Measurements from ENCODE around the gene CRTC3. TPM values are rescaled to one million over a fixed set of nuclear protein-coding genes. Genes with fewer than 3 reads are reported as not detected.

CRTC3 gene
- total RNA-seq, 1 experiment from 2014 or later: 25.9 TPM

GRCh38 chr15:90690585-90690984 is 160.9 kb downstream of the CRTC3 start:
- intact Hi-C loops (cut with micrococcal nuclease): no loop called here
- no peak for TF ChIP-seq CTCF (IDR thresholded peaks at IDR 0.05; ENCODE audit: unreplicated experiment)
- H3K27ac Mint-ChIP-seq (ENCODE audit: low read depth, unreplicated experiment): no peak overlapping the region
- ChIA-PET CTCF (interaction anchor here (0.6 to 2.8 kb wide), 4 partner anchors 41 to 209 kb away, joined by 3 to 15 read pairs (median 5); no protein-coding TSS in a partner anchor), POLR2A (no interaction called here)
- no peaks in the 10 kb centered on the region for H3K4me1 Mint-ChIP-seq (ENCODE audit: insufficient read depth, unreplicated experiment)
- H3K27me3 Mint-ChIP-seq (ENCODE audit: insufficient read depth, unreplicated experiment): peaks cover 10% of the 10 kb centered on the region
- no peaks in the 10 kb centered on the region for H3K9me3 Mint-ChIP-seq (ENCODE audit: unreplicated experiment)
- no peak for DNase-seq (ENCODE audit: unreplicated experiment)
- no peak overlapping the region for H3K4me3 Mint-ChIP-seq (ENCODE audit: unreplicated experiment)
- H3K36me3 Mint-ChIP-seq (ENCODE audit: insufficient read depth, unreplicated experiment): no peaks in the 10 kb centered on the region
- BruUV-seq (replicated peaks): no TSS peak

GRCh38 chr15:90691369-90691768 is 161.6 kb downstream of the CRTC3 start:
- H3K36me3 Mint-ChIP-seq (ENCODE audit: insufficient read depth, unreplicated experiment): no peaks in the 10 kb centered on the region
- no peak overlapping the region for H3K4me3 Mint-ChIP-seq (ENCODE audit: unreplicated experiment)
- TF ChIP-seq CTCF (IDR thresholded peaks at IDR 0.05; ENCODE audit: unreplicated experiment): no peak
- POLR2A ChIA-PET: interaction anchor here (0.7 kb wide), 1 partner anchor 26 kb away, joined by 3 read pairs; no protein-coding TSS in a partner anchor
- H3K27me3 Mint-ChIP-seq (ENCODE audit: insufficient read depth, unreplicated experiment): peaks cover 10% of the 10 kb centered on the region
- intact Hi-C loops (cut with micrococcal nuclease): no loop called here
- BruUV-seq (replicated peaks): no TSS peak
- no peaks in the 10 kb centered on the region for H3K4me1 Mint-ChIP-seq (ENCODE audit: insufficient read depth, unreplicated experiment)
- H3K9me3 Mint-ChIP-seq (ENCODE audit: unreplicated experiment): no peaks in the 10 kb centered on the region
- CTCF ChIA-PET: interaction anchor here (0.5 to 2.8 kb wide), 5 partner anchors 12 to 195 kb away, joined by 3 to 15 read pairs (median 4); no protein-coding TSS in a partner anchor
- DNase-seq (ENCODE audit: unreplicated experiment): no peak
- H3K27ac Mint-ChIP-seq (ENCODE audit: low read depth, unreplicated experiment): no peak overlapping the region

- no peaks in the 10 kb centered on the region for H3K9me3 Mint-ChIP-seq (ENCODE audit: unreplicated experiment)
- H3K4me3 Mint-ChIP-seq (ENCODE audit: unreplicated experiment): no peak overlapping the region
- intact Hi-C loops (cut with micrococcal nuclease): loop anchor here (2.0 kb wide), 1 partner anchor 399 kb away; no protein-coding TSS in a partner anchor
- peaks cover 10% of the 10 kb centered on the region for H3K27me3 Mint-ChIP-seq (ENCODE audit: insufficient read depth, unreplicated experiment)
- H3K4me1 Mint-ChIP-seq (ENCODE audit: insufficient read depth, unreplicated experiment): no peaks in the 10 kb centered on the region
- H3K36me3 Mint-ChIP-seq (ENCODE audit: insufficient read depth, unreplicated experiment): no peaks in the 10 kb centered on the region
- TF ChIP-seq CTCF (IDR thresholded peaks at IDR 0.05; ENCODE audit: unreplicated experiment): no peak
- ChIA-PET POLR2A (no interaction called here), CTCF (interaction anchor here (0.5 to 2.8 kb wide), 9 partner anchors 12 to 372 kb away, joined by 3 to 15 read pairs (median 3); no protein-coding TSS in a partner anchor)
- no peak overlapping the region for H3K27ac Mint-ChIP-seq (ENCODE audit: low read depth, unreplicated experiment)
- no TSS peak for BruUV-seq (replicated peaks)
- no peak for DNase-seq (ENCODE audit: unreplicated experiment)
These were observed 162.5 kb downstream of the CRTC3 start for GRCh38 chr15:90691982-90692773.

Other genes starting within 250 kb of the CRTC3 start
- gene ZNF774, start 177.6 kb upstream of the CRTC3 start, total RNA-seq (2022): 2.6 and 4.8 TPM in 2 replicates
- gene IQGAP1, start 141.7 kb upstream of the CRTC3 start, total RNA-seq (2022): 264 and 284 TPM in 2 replicates
- 2.8 and 5.2 TPM in 2 replicates for gene BLM, start 187.4 kb downstream of the CRTC3 start, total RNA-seq (2022)